Inflammatory macrophage treated with lipopolysaccharide for 4 hours (primary cell): Measurements from ENCODE around the gene TNN.

Source experiments
- DNase-seq: peaks from one replicate; pipeline ENCODE4 v3.0.0-alpha.2; 2020

TNN gene

DNA sequence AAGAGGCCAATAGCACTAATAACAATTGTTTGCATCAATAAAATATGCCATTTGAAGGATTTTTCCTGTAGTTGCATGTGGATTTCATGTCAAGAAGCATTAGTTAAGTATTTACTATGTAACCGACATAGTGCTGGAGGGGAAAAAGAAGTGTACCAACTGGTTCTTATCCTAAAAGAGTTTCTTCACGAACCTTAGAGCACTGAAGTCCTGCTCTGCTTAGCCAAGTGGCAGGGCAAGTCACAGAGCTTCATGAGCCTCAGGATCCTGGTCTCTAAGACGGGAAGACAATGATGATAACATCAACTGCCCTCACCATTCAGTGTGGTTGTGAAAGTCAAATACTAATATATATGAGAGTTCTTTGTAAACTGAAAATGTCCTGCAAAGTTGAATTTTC is 110.8 kb downstream of the TNN start:
- DNase-seq = no peak

DNA sequence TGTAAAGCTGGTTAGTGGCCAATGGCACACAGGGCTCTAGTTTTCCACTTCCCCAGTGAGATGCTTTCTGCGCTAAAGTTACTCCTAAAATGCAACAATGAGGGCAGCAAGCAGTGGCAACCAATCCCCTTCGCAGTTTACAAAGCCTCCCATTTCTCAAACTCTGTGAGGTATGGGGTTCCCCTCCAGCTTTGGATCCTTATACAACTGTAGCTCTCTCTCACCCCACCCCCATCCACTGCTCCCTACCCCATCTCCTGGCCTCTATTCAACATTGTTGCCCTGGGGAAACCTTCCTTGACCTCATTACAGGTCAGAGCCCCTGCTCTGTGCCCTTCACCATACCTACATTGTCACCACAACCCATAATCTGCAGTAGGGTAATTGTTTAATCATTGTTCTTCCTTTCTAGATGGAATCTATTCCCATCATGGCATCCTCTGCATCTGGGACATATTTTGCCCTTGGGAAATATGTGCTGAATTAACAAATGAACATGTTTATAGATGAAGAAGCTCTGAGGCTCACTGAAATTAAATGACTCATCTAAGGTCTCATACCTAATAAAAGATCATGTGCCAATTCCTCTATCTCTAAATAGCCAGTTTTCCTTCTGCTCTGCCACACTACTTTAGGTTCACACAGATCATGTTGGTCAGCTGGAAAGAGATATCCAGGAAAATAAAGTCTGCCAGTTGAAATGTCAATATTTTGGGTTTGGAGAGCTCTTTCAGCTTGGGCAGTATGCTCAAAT is 112.4 kb downstream of the TNN start:
- DNase-seq = no peak

DNA sequence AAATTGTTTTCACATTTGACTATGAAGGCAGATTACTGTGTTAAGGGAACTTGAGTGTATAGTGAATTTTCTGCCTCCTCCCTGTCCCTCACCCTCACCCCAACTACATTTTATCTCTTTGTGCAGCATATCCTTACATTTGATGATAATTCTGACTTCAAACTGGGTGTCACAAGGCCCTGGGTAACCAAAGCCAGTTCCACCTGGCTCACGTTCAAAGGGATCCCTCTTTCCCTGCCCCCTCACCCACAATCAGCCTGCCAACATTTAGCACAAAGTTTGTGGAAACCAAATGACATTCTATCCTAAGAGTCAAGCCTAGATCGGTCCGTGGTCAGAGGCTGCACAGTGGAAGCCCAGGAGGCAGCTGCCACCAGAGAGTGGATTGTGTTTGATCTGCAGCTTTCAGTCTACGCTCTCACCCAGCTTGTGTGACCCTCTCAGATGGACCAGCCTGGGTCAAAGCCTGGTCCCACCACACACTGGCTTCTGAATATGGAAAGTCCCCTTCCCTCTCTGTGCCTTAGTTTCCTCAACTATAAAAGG is 114.6 kb downstream of the TNN start:
- DNase-seq = no peak

DNA sequence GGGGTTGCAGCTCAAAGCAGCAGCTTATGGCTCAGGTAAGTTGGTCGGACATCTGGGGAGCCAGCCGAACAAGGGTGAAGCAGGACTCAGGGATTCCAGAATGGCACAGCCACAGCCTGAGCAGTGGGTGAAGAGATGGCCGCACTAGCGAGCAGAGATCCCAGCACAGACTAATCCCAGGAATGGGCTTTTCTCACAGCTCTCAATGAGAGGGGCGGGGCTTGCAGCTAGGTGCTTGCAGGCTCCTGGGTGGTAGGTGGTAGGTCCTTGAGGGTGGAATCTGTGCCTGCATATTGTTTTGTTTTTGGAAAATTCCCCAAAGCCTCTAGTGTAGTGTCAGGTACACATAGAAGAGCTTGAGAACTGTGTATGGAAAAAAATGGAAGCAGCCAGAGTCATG is 116.0 kb downstream of the TNN start:
- no peak for DNase-seq

DNA sequence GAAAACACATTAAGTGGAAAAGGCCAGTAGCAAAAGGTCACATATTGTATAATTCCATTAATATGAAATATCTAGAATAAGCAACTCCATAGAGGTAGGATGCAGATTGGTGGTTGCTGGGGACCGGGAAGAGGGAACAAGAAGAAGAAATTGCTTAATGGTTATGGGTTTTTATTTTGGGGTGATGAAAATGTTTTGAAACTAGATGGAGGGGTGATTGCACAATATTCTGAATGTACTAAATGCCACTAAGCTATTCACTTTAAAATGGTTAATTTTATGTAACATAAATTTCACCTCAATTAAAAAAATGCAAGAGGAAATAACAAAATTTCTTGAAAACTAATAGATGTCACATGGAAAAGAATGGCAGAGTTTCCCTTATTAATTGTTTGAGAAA is 118.3 kb downstream of the TNN start:
- DNase-seq = peak; percentile 39

DNA sequence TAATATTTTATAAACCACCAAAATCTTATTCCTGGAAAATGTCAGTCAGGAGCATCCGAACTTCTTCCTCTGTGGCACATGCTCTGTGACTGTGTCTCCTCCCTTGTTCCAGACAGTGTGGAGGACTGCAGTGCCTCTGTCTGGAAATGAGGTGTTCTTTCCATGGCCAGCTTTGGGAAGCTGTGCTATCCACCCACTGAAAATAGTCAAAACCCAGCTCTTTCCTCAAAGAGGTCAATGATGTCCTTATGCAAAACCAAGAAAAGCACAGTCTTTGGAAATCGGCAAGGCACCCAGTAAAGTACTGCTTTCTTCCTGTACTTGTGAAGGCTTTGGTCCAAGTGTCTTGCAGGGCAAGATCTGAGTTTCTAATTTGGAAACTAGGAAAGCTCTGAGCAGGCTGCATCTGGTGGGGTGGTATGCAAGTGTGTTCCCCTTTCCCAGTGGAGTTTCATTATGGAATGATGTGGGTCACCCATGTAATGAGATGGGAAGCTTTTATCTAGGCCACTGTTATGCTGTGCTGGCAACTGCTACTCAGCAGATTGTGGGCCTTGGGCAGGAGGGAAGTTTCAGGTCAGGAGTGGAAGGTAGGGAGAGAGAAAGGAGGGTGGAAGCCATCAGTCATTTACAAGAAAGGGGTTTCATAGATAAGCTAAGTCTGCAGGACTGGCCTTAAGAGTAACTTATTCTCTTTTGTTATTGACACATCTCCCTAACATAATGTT is 119.0 kb downstream of the TNN start:
- DNase-seq = peak; percentile 67

DNA sequence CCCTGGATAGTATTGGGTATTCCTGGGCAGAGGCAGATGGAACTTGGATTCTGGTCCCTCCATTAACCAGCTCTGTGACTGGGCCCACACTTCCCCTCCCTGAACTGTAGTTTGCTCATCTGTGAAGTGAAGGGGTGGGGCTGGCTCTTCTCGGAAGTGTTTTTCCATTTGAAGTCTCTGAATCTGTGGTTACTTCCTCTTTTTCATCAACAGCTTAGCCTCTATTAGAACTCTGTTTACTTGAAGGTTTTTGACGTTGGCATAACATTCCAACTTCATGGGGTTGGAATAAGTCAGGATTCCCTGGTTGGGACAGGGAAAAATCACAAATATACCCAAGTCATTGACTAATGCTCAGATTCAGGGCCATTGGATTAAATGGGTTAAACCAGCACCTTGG is 121.3 kb downstream of the TNN start:
- peak; percentile 87 for DNase-seq

DNA sequence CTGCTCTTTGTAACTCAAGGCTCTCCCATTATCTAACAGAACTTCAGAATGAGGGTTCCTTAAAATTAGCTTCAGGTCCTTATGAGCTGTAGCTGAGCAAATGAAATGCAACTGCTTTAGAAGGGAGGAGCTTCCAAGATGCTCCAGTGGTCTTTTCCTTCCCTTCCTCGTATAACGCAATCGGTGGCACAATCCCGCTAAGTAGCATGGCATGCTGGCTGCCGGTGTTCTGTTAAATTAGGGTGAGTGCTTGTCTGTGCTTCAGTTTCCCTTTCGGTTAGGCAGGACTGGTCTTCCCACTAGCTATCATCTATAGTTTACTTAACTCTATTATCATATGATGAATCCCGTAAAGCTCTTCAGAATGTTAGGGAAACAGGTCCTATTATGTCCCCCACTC is 124.0 kb downstream of the TNN start:
- peak; percentile 74 for DNase-seq

DNA sequence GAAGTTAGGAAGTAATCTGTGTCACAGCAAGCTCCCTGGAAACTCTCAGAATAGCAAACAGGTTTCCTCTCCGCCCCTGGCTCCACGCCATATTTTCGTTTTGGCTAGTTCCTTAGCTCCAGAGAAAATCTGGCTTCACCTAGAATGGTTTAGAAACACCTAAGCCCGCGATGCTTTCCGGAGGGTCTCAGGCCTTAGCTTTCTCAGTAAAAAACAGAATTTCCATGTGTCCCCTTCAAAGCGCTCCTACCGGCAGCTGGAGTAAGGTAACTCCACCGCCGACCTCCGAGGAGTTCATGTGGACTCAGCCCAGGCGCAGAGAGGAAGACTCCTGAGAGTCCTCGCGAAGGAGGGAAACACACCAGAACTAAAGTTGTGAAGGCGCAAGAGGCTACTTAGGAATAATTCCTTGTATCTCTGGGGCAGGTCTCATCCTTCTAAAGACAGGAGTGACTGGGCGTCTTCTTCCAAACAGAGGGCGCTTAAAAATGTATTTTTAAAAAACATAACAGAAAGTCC is 124.5 kb downstream of the TNN start:
- DNase-seq = peak; percentile 40

DNA sequence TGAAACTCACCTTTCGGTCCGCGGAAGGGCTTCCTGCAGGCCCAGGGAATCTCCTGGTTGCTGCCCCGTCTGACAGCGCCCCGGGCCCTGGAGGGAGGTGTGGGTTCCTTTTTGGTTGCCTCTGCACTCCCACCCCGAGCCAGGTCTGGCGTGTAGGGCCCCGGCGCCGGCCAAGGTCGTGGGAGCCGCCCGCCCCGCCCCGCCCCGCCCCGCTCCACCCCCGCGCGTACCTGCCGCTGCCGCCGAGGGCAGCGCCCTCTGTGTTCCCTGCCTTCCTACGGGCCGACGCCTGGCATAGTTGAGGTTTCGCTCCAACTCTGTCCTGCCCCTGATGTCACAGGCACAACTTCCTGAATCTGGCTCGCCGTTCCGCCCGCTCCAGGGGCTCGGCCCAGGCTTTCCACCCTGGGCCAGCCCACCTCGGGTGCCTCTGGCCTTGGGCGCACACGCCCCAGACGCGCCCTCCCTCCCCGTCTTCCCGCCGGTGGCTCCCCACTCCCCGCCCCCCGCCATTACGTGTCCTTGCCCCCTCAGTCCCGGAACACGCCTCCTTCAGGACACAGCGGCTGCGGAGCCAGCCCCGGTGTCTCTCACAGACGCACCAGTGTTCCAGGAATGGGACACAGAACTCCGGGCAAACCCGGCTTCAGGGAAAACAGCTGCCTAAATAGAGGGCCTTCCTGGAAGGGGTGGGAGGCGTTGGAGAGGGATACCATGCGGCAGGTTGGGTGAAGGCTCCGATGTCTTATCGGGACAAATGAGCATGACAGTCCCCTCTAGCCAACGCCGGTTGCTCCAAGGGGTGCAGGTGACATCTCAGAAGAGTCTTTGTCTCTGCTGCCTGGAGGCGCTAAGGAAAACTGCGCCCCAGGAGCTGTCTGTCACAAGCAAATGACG is 125.2 kb downstream of the TNN start, which contains the start of gene KIAA0040:
Gene KIAA0040, minus strand, starts transcription at position 147 of the 897 bp plus-strand sequence. CDS start 31,763 bp downstream, outside the sequence.
- DNase-seq = peak; percentile 79

DNA sequence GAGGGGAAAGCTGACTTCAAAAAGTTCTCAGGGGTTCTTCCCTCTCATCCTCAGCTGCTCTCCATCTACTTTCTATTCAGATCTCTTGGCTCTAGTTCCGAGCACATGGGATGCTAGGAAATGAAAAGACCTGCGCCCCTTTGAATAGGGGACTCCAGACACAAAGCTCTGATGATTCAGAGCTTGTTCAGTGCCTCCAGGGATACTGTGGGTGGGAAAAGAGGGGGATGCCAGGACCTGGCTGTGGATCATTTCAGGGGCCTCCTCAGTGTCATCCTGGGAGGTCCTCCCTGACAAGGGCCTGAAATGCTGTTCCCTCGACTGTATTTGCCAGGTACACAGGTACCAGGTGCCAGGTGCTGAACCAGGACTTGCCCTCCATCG is 125.9 kb downstream of the TNN start:
- DNase-seq = no peak

DNA sequence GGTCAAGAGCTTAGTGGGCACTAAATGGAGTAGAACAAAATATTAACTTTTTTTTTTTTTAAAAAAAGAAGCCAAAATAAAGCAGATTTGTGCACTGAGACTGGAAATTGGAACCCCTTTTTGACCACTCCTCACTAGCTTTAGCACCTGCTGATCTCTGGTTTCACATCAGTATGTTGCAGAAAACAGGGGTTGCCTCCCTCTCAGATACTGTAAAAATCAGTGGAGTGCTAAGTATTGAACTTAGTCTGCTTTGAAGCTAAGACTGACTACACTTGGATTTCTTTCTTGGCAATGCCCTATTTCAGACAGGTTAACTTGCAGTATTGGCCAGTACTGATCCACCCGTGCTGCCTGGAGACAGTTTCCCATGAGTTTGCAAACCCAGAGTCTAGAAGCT is 127.6 kb downstream of the TNN start:
- no peak for DNase-seq

DNA sequence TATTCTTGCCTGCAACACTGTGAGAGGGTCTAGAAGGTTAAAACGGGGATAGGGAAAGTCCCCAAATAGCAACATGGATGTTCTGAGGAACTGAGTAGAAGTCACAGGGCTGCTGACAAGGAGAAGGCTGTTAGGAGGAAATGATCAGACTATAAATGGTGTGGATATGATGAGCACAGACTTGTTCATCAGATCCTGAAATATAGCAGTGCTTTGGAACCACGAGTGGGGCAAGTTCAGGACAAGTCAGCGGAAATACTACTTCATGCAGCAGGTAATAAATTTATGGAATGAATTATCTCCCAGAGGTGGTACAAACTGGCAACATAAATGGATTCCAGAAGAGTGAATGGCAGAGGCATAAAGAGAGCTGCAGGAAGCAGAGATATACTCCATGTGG is 128.2 kb downstream of the TNN start:
- DNase-seq = peak; percentile 74

DNA sequence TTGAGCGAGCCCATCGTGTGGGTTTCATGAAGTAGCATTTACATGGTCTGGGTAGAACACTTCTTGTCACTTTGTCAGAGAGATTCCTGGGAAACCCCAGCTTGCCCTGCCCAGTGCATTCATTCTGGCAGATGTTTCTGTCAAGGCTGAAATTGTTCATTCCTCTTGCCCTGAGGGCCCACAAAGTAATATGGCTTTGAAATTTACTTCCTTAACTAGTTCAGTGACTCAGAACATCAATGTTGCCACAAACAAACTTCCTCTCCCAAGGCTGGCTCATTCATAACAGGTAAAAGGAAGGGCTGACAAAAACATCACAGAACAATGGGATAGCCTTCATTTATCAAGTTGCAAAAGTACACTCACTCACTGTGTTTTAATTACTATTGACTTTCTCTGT is 129.9 kb downstream of the TNN start:
- peak; percentile 62 for DNase-seq
